Left lung (tissue), 10 donors: ENCODE measurements around the gene BIRC2. TPM values are rescaled to one million over a fixed set of nuclear protein-coding genes. Genes with fewer than 3 reads are reported as not detected.
A peak's percentile ranks its signal among the peaks of the same experiment; 100 is the strongest.

Experiments used
- ATAC-seq: fragments of 200-7000 bp; cut with Tn5 transposase; one replicate; pipeline ENCODE4 v1.9.1; 2020; ENCODE audit warnings: moderate library complexity
- DNase-seq, 4 donors: peaks; one replicate each; pipeline ENCODE4 v3.0.0-alpha.2; 2013 to 2020
- H3K27ac ChIP-seq, 2 donors: fragments of 200-600 bp; sonication (generic) in 1 of 2; one replicate each; pipeline versions ENCODE4 v1.5.0 to v1.8.0; 2020 to 2021
- H3K27me3 ChIP-seq, 2 donors: fragments of 200-600 bp; sonication (generic) in 1 of 2; one replicate each; pipeline versions ENCODE4 v1.5.0 to v1.8.0; 2020 to 2021
- H3K36me3 ChIP-seq, 2 donors: fragments of 200-600 bp; sonication (generic) in 1 of 2; one replicate each; pipeline versions ENCODE4 v1.5.0 to v1.8.0; 2020 to 2021
- H3K4me1 ChIP-seq, 2 donors: fragments of 200-600 bp; one replicate each; pipeline ENCODE4 v1.8.0; 2021
- H3K4me3 ChIP-seq, 2 donors: fragments of 200-600 bp; sonication (generic) in 1 of 2; one replicate each; pipeline versions ENCODE4 v1.5.0 to v1.8.0; 2020 to 2021; ENCODE audit warnings: mild to moderate bottlenecking in 1 of 2
- H3K9me3 ChIP-seq, 2 donors: fragments of 200-600 bp; sonication (generic) in 1 of 2; one replicate each; pipeline versions ENCODE4 v1.5.0 to v1.8.0; 2020 to 2021
- CTCF ChIP-seq, 2 donors: fragments of 200-600 bp; sonication (generic) in 1 of 2; IDR thresholded peaks; one replicate each; pipeline versions ENCODE4 v1.5.0 to v1.8.0; 2021; ENCODE audit warnings: antibody characterized with exemption in 2 of 2
- intact Hi-C, 2 donors: fragments of 100-400 bp; cut with DNase I; formaldehyde crosslinking; loops; one replicate each; pipeline versions ENCODE4 v1.11.2 to v1.14.2; 2022
- polyA plus RNA-seq, 6 donors: library from polyadenylated mRNA; unstranded; fragments of 120-200 nt; gene quantifications; one replicate each; pipeline ENCODE4 v1.2.1, GENCODE V29; 2013; ENCODE audit not compliant: insufficient read length in 6 of 6
- total RNA-seq, 2 donors: library from RNA; stranded (reverse); fragmentation: NEBNext Ultra II Directional; extraction: Animal tissue kit (Norgen Biotek cat#: 25700); gene quantifications; one replicate each; pipeline ENCODE4 v1.2.1, GENCODE V29; 2021
- donor health status: DM: no; HTN: yes; CAD: no.
- donor health status: DM: no; HTN: no; CAD: no.

Gene BIRC2
- total and polyA plus RNA-seq, 8 donors = 37.2 to 81.4 (median 71.0) TPM

- no peak overlapping the region for H3K4me3 ChIP-seq
- ATAC-seq (no peak), DNase-seq (no peak)
- no peak for TF ChIP-seq CTCF (IDR thresholded peaks at IDR 0.05)
- H3K27ac ChIP-seq = no peak overlapping the region
- intact Hi-C loops = no loop called here
- no peaks in the 10 kb centered on the region for H3K9me3 ChIP-seq
- peaks cover 0 to 7% of the 10 kb centered on the region in 2 donors for H3K4me1 ChIP-seq
- no peaks in the 10 kb centered on the region for H3K27me3 ChIP-seq
- H3K36me3 ChIP-seq = peaks cover 0 to 64% of the 10 kb centered on the region in 2 donors
Measured at GRCh38 chr11:102386136-102386734, 39.2 kb downstream of the BIRC2 start.

- H3K4me3 ChIP-seq = no peak overlapping the region
- no peaks in the 10 kb centered on the region for H3K9me3 ChIP-seq
- peaks cover 0 to 7% of the 10 kb centered on the region in 2 donors for H3K4me1 ChIP-seq
- ATAC-seq (no peak), DNase-seq (no peak)
- intact Hi-C loops = no loop called here
- peaks cover 0 to 69% of the 10 kb centered on the region in 2 donors for H3K36me3 ChIP-seq
- TF ChIP-seq CTCF (IDR thresholded peaks at IDR 0.05) = no peak
- no peaks in the 10 kb centered on the region for H3K27me3 ChIP-seq
- H3K27ac ChIP-seq = no peak overlapping the region
Measured at GRCh38 chr11:102387043-102387781, 40.2 kb downstream of the BIRC2 start.

GRCh38 chr11:102389253-102389652, 42.2 kb downstream of the BIRC2 start:
- ATAC-seq = no peak
- intact Hi-C loops = no loop called here
- Histone ChIP-seq H3K9me3 (no peaks in the 10 kb centered on the region), H3K4me3 (no peak overlapping the region), H3K27me3 (no peaks in the 10 kb centered on the region), H3K27ac (no peak overlapping the region), H3K36me3 (peaks cover 0 to 80% of the 10 kb centered on the region in 2 donors), H3K4me1 (peaks cover 0 to 7% of the 10 kb centered on the region in 2 donors)
- DNase-seq = no peak
- TF ChIP-seq CTCF (IDR thresholded peaks at IDR 0.05) = no peak

- Histone ChIP-seq H3K36me3 (peaks cover 0 to 79% of the 10 kb centered on the region in 2 donors), H3K4me3 (no peak overlapping the region), H3K9me3 (no peaks in the 10 kb centered on the region), H3K27me3 (no peaks in the 10 kb centered on the region), H3K27ac (no peak overlapping the region), H3K4me1 (peaks cover 0 to 4% of the 10 kb centered on the region in 2 donors)
- ATAC-seq (peak; percentile 98), DNase-seq (peak in 3 of 4 donors; percentile 45 to 70 (median 68))
- peak; percentile 85 to 87 for TF ChIP-seq CTCF (IDR thresholded peaks at IDR 0.05)
- intact Hi-C loops = loop anchor here in 1 of 2 donors (5.0 kb wide), 1 partner anchor 106 kb away; no protein-coding TSS in a partner anchor
Measured at GRCh38 chr11:102390667-102391465, 43.9 kb downstream of the BIRC2 start.
